ENCODE data around the gene RAET1G.
"Not testable (repeated sequence)": the region's sequence is repeated elsewhere in the genome, so short reads cannot be mapped to it uniquely, and the experiment has no call there.

The RAET1G gene

GRCh38 chr6:149921361-149921760, 1.6 kb downstream of the RAET1G start:
- H3K27me3 ChIP-seq (replicated peaks; ENCODE audit: control insufficient read depth, insufficient read depth, low read length) = peaks cover 3% of the 10 kb centered on the region
- H3K36me3 ChIP-seq (ENCODE audit: control insufficient read depth, insufficient read depth, low read length) = no peaks in the 10 kb centered on the region
- TF ChIP-seq, protein P1, sequence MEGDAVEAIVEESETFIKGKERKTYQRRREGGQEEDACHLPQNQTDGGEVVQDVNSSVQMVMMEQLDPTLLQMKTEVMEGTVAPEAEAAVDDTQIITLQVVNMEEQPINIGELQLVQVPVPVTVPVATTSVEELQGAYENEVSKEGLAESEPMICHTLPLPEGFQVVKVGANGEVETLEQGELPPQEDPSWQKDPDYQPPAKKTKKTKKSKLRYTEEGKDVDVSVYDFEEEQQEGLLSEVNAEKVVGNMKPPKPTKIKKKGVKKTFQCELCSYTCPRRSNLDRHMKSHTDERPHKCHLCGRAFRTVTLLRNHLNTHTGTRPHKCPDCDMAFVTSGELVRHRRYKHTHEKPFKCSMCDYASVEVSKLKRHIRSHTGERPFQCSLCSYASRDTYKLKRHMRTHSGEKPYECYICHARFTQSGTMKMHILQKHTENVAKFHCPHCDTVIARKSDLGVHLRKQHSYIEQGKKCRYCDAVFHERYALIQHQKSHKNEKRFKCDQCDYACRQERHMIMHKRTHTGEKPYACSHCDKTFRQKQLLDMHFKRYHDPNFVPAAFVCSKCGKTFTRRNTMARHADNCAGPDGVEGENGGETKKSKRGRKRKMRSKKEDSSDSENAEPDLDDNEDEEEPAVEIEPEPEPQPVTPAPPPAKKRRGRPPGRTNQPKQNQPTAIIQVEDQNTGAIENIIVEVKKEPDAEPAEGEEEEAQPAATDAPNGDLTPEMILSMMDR (IDR thresholded peaks at IDR 0.05; ENCODE audit: insufficient read depth, low read length, poor library complexity, severe bottlenecking) = no peak
- no peak for DNase-seq (ENCODE audit: extremely low read depth, insufficient read length)
- no peak overlapping the region for H3K4me3 ChIP-seq (replicated peaks; ENCODE audit: low read depth, low read length)

GRCh38 chr6:149919834-149920225, 3.1 kb downstream of the RAET1G start:
- Histone ChIP-seq H3K4me3 (replicated peaks; ENCODE audit: low read depth, low read length) (no peak overlapping the region), H3K27me3 (replicated peaks; ENCODE audit: control insufficient read depth, insufficient read depth, low read length) (peaks cover 1% of the 10 kb centered on the region), H3K36me3 (ENCODE audit: control insufficient read depth, insufficient read depth, low read length) (no peaks in the 10 kb centered on the region)
- no peak for DNase-seq (ENCODE audit: extremely low read depth, insufficient read length)
- TF ChIP-seq, protein P1 (IDR thresholded peaks at IDR 0.05; ENCODE audit: insufficient read depth, low read length, poor library complexity, severe bottlenecking) = no peak

DNA sequence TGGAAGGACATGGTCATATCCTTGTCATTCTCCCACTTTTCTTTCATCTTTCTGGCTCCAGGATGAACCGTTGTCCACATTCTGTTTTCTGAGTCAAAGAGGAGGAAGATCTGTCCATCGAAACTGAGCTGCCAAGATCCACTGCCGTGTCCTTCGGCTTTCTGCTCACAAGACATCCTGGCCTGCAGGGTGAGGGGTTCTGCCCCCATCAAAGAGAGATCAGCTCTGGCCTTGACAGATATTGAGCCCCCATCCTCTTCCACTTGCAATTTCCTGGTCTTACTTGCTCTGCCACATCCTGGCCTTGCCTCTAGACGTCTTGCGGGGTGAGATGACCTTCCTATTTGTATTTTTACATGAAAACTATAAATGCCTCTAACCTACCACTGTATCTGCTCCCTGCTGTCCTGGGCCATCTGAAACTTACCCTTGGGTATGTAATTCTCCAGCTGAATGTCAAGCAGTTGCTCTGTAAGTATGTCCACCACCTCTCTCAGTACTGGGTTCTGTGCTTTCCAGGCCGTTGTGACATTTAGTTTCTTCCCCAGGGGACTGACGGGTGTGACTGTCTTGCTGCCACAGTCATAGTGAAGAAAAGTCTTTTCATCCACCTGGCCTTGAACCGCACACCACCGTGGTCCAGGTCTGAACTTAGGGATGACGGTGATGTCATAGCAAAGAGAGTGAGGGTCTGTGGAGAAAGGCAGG, 3.6 kb downstream of the RAET1G start:
- not testable (repeated sequence) for H3K36me3 ChIP-seq (ENCODE audit: control insufficient read depth, insufficient read depth, low read length); DNase-seq (ENCODE audit: extremely low read depth, insufficient read length); H3K27me3 ChIP-seq (replicated peaks; ENCODE audit: control insufficient read depth, insufficient read depth, low read length); H3K4me3 ChIP-seq (replicated peaks; ENCODE audit: low read depth, low read length)

- TF ChIP-seq, protein P1 (IDR thresholded peaks at IDR 0.05; ENCODE audit: insufficient read depth, low read length, poor library complexity, severe bottlenecking) = no peak
- Histone ChIP-seq H3K27me3 (replicated peaks; ENCODE audit: control insufficient read depth, insufficient read depth, low read length) (peaks cover 1% of the 10 kb centered on the region), H3K36me3 (ENCODE audit: control insufficient read depth, insufficient read depth, low read length) (no peaks in the 10 kb centered on the region), H3K4me3 (replicated peaks; ENCODE audit: low read depth, low read length) (no peak overlapping the region)
- no peak for DNase-seq (ENCODE audit: extremely low read depth, insufficient read length)
These were observed 4.6 kb downstream of the RAET1G start for GRCh38 chr6:149918151-149918905.

GRCh38 chr6:149917679-149918078, 5.2 kb downstream of the RAET1G start:
- H3K36me3 ChIP-seq (ENCODE audit: control insufficient read depth, insufficient read depth, low read length) = no peaks in the 10 kb centered on the region
- H3K4me3 ChIP-seq (replicated peaks; ENCODE audit: low read depth, low read length) = no peak overlapping the region
- peaks cover 1% of the 10 kb centered on the region for H3K27me3 ChIP-seq (replicated peaks; ENCODE audit: control insufficient read depth, insufficient read depth, low read length)
- TF ChIP-seq, protein P1 (IDR thresholded peaks at IDR 0.05; ENCODE audit: insufficient read depth, low read length, poor library complexity, severe bottlenecking) = no peak
- DNase-seq (ENCODE audit: extremely low read depth, insufficient read length) = no peak

Measured in GM06990 (cell line).